ENCODE data around the gene PLSCR4. TPM values are rescaled to one million over a fixed set of nuclear protein-coding genes. Genes with fewer than 3 reads are reported as not detected.

PLSCR4 gene
- total RNA-seq, 1 donor from 2014 or later, result 10.4 TPM

DNA sequence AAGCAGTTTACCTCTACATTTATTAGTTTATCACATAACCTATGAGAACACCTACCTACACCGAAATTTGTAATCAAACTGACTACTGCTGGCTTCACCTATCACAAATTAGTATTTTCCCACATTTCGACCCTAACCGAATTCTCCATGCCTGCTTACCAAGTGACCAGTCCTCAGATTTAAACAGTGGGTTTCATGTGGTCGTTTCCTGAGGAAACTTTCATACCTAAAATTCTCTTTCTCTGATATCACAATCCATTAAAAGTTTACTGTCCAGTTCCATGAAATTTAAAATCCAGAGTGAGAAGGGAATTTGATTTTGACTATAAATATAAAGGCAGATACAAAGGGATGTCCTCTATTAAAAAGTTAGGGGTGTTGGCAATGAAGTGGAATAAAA is 91.9 kb downstream of the PLSCR4 start:
- no peaks in the 10 kb centered on the region for H3K9me3 Mint-ChIP-seq
- H3K4me3 Mint-ChIP-seq, result peak overlapping the region; percentile 88
- no peak for DNase-seq (ENCODE audit: low spot score in 2 of 2, unreplicated experiment in 2 of 2)
- no peaks in the 10 kb centered on the region for H3K27me3 Mint-ChIP-seq (ENCODE audit: low read depth)
- H3K27ac Mint-ChIP-seq, result peak overlapping the region; percentile 26
- TF ChIP-seq, protein P1, sequence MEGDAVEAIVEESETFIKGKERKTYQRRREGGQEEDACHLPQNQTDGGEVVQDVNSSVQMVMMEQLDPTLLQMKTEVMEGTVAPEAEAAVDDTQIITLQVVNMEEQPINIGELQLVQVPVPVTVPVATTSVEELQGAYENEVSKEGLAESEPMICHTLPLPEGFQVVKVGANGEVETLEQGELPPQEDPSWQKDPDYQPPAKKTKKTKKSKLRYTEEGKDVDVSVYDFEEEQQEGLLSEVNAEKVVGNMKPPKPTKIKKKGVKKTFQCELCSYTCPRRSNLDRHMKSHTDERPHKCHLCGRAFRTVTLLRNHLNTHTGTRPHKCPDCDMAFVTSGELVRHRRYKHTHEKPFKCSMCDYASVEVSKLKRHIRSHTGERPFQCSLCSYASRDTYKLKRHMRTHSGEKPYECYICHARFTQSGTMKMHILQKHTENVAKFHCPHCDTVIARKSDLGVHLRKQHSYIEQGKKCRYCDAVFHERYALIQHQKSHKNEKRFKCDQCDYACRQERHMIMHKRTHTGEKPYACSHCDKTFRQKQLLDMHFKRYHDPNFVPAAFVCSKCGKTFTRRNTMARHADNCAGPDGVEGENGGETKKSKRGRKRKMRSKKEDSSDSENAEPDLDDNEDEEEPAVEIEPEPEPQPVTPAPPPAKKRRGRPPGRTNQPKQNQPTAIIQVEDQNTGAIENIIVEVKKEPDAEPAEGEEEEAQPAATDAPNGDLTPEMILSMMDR (IDR thresholded peaks at IDR 0.05; ENCODE audit: unreplicated experiment), result no peak
- H3K36me3 Mint-ChIP-seq, result no peaks in the 10 kb centered on the region
- peaks cover 59% of the 10 kb centered on the region for H3K4me1 Mint-ChIP-seq

- peak overlapping the region; percentile 82 for H3K27ac Mint-ChIP-seq
- TF ChIP-seq, protein P1 (IDR thresholded peaks at IDR 0.05; ENCODE audit: unreplicated experiment), result no peak
- H3K27me3 Mint-ChIP-seq (ENCODE audit: low read depth), result no peaks in the 10 kb centered on the region
- H3K4me3 Mint-ChIP-seq, result peak overlapping the region; percentile 40
- peaks cover 60% of the 10 kb centered on the region for H3K4me1 Mint-ChIP-seq
- no peaks in the 10 kb centered on the region for H3K9me3 Mint-ChIP-seq
- DNase-seq (ENCODE audit: low spot score in 2 of 2, unreplicated experiment in 2 of 2), result no peak
- peaks cover 3% of the 10 kb centered on the region for H3K36me3 Mint-ChIP-seq
Measured at GRCh38 chr3:146157325-146158060, 93.4 kb downstream of the PLSCR4 start.

DNA sequence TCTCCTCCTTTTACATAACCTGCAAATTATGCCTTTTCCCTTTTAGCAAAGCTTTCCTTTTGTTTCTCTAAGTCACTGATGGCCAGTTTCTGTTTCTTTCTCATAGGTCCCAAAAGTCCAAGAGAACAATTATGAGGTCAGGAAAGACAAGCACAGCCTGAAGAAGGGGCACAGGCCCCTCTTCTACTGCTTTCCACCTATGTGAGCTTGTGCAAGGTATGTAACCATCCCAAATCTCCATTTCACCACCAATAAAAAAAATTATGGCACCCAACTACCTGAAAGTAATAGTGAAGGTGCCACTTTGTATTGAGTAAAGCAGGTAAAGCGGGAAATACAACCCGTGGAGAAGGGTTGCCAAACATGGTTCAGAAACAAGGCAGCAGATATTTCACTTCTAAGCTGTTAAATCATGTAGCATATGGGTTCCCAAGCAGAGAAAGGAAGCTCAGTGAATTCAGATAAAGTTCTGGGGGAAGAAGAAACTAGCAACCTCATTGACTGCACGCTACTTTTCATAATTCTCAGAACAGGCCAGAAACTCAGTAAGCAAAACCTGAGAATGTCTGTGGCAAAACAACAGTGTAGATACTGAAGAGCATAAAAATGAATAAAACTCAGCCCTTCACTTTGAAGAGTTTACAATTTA is 94.1 kb downstream of the PLSCR4 start:
- H3K9me3 Mint-ChIP-seq, result no peaks in the 10 kb centered on the region
- peaks cover 3% of the 10 kb centered on the region for H3K36me3 Mint-ChIP-seq
- no peaks in the 10 kb centered on the region for H3K27me3 Mint-ChIP-seq (ENCODE audit: low read depth)
- no peak for DNase-seq (ENCODE audit: low spot score in 2 of 2, unreplicated experiment in 2 of 2)
- peaks cover 53% of the 10 kb centered on the region for H3K4me1 Mint-ChIP-seq
- H3K27ac Mint-ChIP-seq, result peak overlapping the region; percentile 73
- H3K4me3 Mint-ChIP-seq, result peak overlapping the region; percentile 31
- TF ChIP-seq, protein P1 (IDR thresholded peaks at IDR 0.05; ENCODE audit: unreplicated experiment), result no peak

- TF ChIP-seq, protein P1 (IDR thresholded peaks at IDR 0.05; ENCODE audit: unreplicated experiment), result no peak
- Mint-ChIP-seq H3K4me3 (peak overlapping the region; percentile 26), H3K4me1 (peaks cover 49% of the 10 kb centered on the region), H3K27ac (peak overlapping the region; percentile 77), H3K9me3 (no peaks in the 10 kb centered on the region), H3K27me3 (ENCODE audit: low read depth) (no peaks in the 10 kb centered on the region), H3K36me3 (peaks cover 9% of the 10 kb centered on the region)
- no peak for DNase-seq (ENCODE audit: low spot score in 2 of 2, unreplicated experiment in 2 of 2)
Measured at GRCh38 chr3:146156095-146156494, 94.8 kb downstream of the PLSCR4 start.

- Mint-ChIP-seq H3K27me3 (ENCODE audit: low read depth) (no peaks in the 10 kb centered on the region), H3K36me3 (peaks cover 10% of the 10 kb centered on the region), H3K9me3 (no peaks in the 10 kb centered on the region), H3K4me1 (peaks cover 55% of the 10 kb centered on the region), H3K27ac (no peak overlapping the region), H3K4me3 (no peak overlapping the region)
- TF ChIP-seq, protein P1 (IDR thresholded peaks at IDR 0.05; ENCODE audit: unreplicated experiment), result no peak
- DNase-seq (ENCODE audit: low spot score in 2 of 2, unreplicated experiment in 2 of 2), result no peak
Measured at GRCh38 chr3:146154995-146155394, 95.9 kb downstream of the PLSCR4 start.
